Suppressor macrophage treated with lipopolysaccharide for 4 hours (primary cell): ENCODE results near the gene CES3.

ENCODE experiments used
- DNase-seq: peaks from one replicate; pipeline ENCODE4 v3.0.0-alpha.2; 2020

Gene CES3

GRCh38 chr16:66961065-66961744 is at the start of gene CES3:
Gene CES3, plus strand, starts transcription at chr16:66961266. Its CDS starts 42 bp downstream, at chr16:66961308.
- peak; percentile 60 for DNase-seq

GRCh38 chr16:66911801-66912200 is 49.3 kb upstream of the CES3 start:
- no peak for DNase-seq

GRCh38 chr16:66913081-66913480 is 48.0 kb upstream of the CES3 start:
- DNase-seq, result no peak

- DNase-seq, result no peak
Observed at GRCh38 chr16:66913711-66914110, 47.4 kb upstream of the CES3 start.

- DNase-seq, result no peak
Observed at GRCh38 chr16:66914541-66914940, 46.5 kb upstream of the CES3 start.

GRCh38 chr16:66915041-66915440 is 46.0 kb upstream of the CES3 start:
- no peak for DNase-seq

GRCh38 chr16:66916518-66916917 is 44.5 kb upstream of the CES3 start:
- DNase-seq, result no peak

- DNase-seq, result no peak
Observed at GRCh38 chr16:66917741-66918140, 43.3 kb upstream of the CES3 start.

- DNase-seq, result no peak
Observed at GRCh38 chr16:66918355-66918754, 42.7 kb upstream of the CES3 start.

- no peak for DNase-seq
Observed at GRCh38 chr16:66918803-66919568, 42.1 kb upstream of the CES3 start, which contains the start of gene CDH16. Gene CDH16, minus strand, starts transcription at chr16:66918885. Its CDS starts 820 bp downstream, at chr16:66918065.

- DNase-seq, result no peak
Observed at GRCh38 chr16:66919569-66920298, 41.3 kb upstream of the CES3 start.

- DNase-seq, result no peak
Observed at GRCh38 chr16:66920299-66920590, 40.8 kb upstream of the CES3 start.

GRCh38 chr16:66920924-66921680 is 40.0 kb upstream of the CES3 start:
- no peak for DNase-seq

GRCh38 chr16:66921729-66922450 is 39.2 kb upstream of the CES3 start:
- no peak for DNase-seq

GRCh38 chr16:66923247-66923731 is 37.8 kb upstream of the CES3 start:
- DNase-seq, result no peak

GRCh38 chr16:66923866-66924265 is 37.2 kb upstream of the CES3 start:
- DNase-seq, result no peak

- peak; percentile 48 for DNase-seq
Observed at GRCh38 chr16:66924527-66925321, 36.3 kb upstream of the CES3 start.

- peak; percentile 32 for DNase-seq
Observed at GRCh38 chr16:66925322-66925840, 35.7 kb upstream of the CES3 start, which contains the start of gene RRAD. Gene RRAD, minus strand, starts transcription at chr16:66925535. Its CDS starts 356 bp downstream, at chr16:66925179.

GRCh38 chr16:66926171-66926947 is 34.7 kb upstream of the CES3 start:
- DNase-seq, result no peak

- peak; percentile 65 for DNase-seq
Observed at GRCh38 chr16:66926961-66927436, 34.1 kb upstream of the CES3 start.
